Activated gamma-delta T cell treated with Interleukin-2 at 50 U/mL for 16 hours (primary cell): ENCODE results near the gene GSC2.

ENCODE experiments used
- DNase-seq: peaks from one replicate; pipeline ENCODE4 v3.0.0-alpha.2; 2020

Gene GSC2

DNA sequence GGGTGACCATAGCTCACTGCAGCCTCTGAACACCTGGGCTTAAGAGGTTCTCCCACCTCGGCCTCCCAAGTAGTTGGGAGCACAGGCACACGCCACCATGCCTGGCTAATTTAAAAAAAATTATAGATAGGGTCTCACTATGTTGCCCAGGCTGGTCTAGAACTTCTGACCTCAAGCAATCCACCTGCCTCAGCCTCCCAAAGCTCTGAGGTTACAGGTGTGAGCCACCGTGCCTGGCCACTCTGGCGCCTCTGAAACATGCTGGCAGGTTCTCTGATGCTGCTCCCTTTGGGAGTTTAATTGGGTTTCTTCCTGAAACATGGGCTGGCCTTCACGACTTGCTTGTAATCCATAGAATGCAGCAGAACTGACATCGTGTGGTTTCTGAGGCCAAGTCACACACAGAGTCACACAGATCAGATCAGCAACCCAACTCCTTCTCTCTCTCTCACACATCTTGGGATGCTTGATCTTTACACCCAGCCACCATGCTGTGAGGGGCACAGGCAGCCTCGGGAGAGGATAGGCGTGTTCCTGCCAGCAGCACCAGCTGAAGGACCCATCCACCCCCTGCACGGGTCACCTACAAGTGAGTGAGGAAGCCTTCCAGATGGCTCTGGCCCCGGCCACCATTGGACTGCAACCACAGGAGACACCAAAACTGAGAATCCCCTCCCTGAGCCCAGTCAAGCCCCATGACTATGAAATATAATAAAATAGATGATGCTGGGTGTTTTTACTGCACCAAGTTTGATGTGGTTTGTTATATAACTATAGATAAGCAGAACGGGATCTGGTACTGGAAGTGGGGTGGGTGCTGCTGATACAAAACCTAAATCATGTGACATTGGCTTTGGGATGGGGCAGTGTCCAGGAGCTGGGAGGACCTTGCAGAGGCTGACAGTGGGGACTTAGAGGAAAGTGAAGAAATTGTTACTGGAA is 3.1 kb upstream of the GSC2 start:
- no peak for DNase-seq

DNA sequence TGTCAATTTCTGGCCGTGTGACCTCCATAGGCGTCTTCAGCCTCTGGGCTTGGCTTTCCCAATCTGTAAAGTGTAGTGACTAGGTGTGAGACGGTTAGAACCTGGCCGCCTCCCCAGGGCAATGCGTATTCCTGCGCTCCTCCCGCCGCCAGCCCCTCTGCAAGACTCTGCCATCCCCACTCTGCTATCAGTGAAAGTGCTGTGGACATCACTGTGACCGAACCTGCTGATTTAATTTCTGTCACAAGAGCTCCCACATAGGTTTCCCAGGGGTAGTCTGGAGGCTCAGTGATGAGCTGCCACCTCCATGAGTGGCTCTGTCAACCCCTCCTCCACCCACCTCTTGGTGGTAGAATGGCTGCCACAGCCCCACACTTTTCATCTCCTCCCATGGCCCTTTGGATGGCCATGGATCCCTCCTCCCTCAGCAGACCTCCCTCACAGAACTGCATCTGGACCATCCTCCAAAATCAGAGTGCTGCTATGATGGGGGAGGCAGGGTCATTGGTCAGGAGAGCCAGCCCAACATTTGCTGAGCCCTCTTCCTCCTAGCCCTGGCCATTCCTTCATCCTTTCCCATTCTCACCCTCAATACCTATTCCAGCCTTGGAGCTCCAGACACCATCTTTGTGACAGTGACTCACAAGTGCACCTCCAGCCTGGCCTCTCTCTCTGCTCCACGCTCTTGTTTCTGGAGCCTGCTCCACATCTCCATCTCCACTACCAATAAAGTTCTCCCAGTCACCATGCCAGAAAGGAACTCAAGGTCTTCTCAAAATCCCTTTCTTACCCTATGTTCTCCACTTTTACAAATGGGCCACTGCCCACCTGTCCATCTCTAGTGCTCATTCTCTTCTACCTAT is 1.5 kb upstream of the GSC2 start:
- DNase-seq, result no peak

DNA sequence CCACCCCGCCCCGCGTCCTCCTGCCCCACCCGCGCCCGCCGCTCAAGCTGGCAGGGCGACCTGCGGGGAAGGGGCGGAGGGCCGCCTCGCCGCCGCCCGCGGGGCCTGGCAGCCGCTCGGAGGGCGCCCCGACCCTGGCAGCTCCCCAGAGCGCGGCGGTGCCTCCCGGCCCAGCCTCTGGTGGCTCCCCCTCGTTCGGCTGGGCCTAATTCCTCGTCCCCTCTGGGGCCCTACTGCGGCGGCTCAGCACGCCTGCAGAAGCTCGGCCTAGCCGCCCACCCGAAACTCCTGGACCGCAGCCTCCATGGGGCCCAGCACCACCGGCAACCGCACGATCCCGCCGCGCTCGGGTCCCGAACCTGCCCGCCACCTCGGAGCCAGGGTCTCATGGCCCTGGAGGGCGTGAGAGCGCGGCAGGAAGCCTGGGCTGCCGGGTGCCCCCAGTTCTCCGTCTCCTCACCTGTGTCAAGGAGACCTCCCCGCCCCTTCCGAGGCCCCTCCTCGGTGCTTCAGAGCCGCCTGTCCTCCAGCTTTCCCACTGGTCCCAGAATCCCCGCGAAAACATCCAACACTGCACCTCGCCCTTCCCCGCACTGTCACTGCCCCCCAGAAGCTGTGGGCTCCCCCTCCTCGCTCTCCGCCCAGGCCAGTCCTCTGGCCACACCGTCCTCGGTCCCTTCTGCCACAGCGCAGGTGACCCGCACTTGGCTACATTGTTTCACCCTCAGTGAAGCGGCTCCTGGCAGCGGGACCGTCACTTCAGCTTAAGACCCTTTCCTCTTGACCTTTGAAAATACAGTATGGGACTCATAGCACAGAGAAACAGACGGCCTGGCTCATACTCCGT is 613 bp upstream of the GSC2 start:
- no peak for DNase-seq

DNA sequence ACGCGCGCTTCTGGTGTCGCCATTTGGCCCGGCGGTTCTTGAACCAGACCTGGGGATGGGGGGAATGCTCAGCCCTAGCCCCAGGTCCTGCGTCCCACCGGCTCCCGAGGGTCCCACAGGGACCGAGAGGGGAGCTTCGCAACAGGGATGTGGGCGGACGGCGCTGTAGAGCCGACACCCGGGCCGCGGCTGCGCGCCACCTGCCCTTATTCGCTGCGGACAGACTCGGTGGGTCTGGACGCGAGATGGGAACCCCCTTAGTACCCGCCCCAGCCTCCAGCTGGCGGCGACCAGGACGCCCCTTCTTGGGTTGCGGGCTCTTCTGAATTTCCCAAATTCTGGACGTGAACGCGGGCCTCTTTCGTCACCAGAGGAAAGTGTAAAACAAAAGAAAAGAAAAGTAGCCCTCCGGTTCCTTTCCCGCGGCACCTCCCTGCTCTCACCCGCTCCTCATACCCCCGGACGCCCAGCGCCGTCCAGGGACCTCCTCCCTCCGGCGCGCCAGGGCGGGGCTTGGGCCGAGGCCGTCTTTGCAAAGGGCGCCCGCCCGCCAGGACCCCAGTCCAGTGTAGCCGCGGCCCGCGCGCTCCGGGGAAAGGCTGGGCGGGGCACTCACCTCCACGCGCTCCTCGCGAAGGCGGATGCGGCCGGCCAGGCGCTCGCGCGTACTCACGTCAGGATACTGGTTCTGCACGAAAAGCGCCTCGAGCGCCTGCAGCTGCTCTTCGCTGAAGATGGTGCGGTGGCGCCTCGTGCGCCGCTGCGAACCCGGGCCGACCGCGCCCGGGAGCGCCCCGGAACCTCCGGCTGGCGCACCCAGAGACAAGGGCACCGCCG is 827 bp downstream of the GSC2 start:
- DNase-seq, result no peak

DNA sequence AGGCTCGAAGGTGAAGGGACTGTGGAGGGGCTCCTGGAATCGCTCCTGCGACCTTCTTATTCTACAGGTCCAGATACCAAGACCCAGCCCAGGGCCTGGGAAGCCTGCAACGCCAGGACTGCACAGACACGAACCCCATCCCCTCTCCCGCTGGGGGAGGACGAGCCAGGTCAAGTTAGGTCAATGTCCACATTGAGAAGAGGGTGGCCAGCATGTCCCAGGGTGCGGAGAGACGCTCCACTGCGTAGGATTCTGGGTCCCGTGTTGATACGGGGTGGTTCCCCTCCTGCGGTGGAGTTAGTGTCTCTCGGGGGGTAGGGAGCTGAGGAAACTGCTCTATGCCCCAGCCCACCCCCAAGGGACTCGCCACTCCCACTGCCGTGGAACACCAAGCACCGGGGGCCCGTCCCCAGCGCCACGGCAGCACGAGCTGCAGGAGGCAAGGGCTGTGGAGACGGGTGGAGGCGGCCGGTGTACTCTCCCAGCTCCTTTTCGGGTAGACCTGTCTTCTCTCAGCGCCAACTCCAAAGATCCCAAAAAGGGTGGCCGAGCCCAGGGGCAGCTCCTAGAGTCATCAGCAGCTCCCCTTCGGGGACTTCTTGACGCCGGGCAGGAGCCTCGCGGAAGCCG is 1.6 kb downstream of the GSC2 start:
- no peak for DNase-seq

DNA sequence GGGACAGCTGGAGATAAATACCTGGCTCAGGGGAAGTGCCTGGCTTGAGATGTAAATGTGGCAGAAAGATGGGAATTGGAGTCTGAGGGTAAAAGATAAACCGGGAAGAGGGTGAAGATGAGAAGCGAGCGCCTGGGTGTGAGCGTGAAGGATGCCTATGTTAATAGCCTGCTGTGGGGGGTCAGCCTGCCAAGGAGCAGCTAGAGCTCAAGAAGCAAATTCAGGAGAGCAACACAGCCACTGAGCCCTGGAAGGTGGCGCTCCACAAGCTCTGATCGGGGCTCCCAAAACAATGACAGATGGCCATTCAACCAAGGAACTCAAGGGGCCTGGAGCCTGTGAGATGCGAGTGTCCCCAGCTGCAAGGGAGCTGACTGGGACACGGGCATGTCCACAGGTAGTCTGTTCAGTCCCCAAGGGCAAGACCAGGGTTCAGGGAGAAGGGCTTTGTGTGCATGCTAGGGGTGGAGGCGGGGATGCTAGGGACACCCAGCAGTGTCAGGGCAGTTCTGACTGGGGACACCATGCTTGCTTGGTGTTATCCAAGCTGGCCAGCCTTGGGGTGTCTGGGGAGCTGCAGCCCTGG is 2.8 kb downstream of the GSC2 start:
- no peak for DNase-seq

DNA sequence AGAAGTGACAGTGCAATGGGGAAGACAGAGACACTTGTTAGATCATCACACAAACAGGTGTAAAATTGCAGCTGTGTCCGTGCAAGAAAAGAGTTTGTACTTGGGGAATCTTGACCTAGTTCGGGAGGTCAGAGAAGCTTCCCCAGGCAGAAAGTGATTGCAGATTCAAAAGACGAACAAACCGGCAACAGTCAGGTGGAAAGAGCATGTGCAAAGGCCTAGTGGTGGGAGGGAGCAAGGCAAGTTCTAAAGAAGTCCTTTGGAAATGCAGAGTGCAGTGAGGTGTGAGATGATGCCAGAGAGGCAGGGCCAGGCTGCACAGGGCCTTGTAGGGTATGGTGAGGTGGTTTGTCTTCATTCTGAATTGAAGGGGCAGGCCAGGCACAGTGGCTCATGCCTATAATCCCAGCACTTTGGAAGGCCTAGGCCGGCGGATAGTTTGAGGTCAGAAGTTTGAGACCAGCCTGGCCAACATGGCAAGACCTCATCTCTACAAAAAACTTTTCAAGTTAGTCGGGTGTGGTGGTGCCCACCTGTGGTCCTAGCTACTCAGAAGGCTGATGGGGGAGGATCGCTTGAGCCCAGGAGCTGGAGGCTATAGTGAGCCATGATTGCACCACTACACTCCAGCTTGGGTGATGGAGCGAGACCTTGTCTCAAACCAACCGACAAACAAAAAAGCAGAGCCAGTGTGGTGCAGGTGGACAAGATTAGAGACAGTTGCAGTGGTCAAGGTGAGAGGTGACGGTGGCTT is 3.7 kb downstream of the GSC2 start:
- DNase-seq, result no peak

DNA sequence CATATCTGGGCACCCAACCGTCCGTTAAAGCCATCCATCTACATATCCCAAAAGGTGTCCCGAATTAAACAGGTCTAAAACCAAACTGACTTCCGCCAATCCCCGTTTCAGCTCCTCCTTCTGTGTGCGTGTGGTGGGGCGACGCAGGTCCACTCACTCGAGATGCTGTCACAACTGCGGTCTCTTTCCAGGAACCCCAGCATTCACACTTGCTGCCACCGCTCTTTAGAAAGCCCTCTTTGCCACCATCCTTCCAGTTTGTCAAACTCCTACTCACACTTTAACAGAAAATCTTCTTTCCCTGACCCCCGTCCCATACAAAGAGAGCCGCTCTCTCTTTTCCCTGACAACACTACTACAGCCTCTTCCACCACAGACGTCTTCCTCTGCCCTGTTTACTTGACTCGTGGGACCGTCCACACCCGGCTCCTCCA is 6.1 kb downstream of the GSC2 start:
- peak; percentile 16 for DNase-seq

DNA sequence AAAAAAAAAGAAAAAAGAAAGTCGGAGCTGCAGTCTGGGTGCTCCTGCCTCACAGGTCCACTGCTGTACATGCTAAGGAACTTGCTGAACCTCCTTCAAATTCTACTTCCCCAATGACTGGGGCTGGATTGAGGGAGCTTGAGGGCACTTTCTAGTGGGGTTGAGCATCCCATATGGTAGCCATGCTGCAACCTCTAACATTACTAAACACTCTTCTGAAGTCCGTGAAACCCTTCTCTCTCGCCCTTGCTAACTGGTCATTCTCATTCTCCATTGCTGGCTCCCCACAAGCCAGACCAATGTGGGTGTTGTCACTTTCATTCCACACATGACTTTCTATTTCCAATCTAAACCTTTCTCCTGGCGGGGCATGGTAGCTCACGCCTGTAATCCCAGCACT is 6.9 kb downstream of the GSC2 start:
- DNase-seq, result no peak

DNA sequence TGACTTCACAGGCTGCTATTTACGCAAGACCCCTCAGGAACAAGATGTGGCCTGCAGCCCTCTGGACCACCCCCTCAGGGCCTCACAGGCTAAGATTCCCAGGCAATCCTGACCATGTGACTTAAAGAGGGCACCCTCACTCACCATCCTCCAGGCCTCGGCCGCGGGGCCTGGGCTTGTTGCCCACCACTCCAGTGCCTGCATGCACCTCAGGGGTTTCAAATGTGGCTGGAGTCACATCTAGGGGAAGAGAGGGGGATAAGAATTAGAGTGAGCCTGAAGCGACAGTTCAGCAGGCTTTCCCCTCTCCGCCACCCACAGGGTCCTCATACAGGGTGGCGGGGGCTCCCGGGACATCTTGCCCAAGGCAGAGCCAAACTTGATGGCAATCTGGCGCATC is 7.7 kb downstream of the GSC2 start:
- no peak for DNase-seq

DNA sequence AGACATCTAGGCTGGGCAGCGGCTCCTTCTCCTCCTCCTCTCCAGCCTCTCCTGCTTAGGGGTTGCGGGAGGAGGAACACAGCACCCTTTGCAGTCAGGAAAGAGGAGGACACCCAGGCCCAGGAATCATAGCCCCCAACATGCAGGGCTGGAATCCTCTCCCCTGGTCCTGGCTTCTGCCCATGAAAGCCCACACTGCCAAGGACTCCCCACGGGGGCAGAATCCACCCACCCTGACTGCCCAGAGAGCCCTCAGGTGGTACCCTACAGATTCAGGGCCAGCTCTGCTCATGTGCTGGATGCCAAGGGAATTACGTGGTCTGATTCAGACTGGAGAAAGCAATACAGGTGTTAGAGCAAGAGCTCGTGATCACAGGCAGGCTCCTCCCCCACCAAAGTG is 10.1 kb downstream of the GSC2 start:
- no peak for DNase-seq

DNA sequence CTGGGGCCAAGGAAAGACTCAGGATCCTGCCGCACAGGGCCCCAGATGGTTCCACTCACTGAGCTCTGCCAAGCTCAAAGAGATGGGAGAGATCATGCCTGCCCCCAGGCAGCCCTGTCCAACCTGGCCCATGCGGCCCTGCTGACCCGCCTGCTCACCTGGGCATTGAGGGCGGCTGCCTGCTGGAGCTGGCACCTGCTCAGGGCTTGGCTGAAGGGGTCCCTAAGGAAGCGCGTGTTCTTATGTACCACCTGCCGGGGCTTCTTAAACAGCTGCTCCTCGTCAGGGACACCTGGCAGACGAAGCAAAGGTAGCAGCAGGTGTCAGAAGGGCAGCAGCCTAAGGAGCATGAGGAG is 11.1 kb downstream of the GSC2 start:
- DNase-seq, result no peak

DNA sequence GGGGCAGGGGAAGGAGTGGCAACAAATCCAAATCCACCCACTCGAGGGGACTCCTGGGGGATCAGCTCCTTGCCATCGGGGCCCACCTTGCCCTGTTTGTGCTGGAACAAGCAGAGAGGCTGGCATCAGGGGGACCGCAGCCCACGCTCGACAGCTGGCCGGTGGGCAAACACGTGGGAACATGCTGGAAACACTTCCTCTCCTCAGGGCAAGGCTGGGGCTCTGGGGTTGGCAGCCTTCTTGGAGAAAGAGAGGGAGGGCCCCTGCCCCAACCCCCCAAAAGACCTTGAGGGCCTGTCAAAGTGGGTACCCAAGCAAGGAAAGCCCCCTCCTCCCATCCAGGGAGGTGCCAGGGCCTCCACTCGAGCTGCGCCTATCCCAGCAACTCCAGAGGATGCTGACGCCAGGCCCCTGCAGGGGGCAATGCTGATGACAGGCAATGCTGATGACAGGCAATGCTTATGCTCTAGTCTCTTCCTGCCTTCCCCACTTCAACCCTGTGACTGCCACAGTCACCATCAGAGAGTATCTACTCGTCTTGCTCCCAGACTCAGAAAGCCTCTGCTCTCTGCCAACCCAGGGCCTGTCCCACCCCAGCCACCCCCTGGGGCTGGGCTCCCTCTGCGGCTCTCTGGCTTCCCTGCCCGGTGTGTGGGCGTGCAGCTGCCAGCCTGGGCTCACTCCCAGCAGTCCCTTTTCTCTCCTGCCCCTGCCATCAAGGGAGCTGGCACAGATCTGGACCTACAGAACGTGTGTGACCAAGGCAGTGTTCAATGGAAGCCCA is 11.7 kb downstream of the GSC2 start:
- no peak for DNase-seq

DNA sequence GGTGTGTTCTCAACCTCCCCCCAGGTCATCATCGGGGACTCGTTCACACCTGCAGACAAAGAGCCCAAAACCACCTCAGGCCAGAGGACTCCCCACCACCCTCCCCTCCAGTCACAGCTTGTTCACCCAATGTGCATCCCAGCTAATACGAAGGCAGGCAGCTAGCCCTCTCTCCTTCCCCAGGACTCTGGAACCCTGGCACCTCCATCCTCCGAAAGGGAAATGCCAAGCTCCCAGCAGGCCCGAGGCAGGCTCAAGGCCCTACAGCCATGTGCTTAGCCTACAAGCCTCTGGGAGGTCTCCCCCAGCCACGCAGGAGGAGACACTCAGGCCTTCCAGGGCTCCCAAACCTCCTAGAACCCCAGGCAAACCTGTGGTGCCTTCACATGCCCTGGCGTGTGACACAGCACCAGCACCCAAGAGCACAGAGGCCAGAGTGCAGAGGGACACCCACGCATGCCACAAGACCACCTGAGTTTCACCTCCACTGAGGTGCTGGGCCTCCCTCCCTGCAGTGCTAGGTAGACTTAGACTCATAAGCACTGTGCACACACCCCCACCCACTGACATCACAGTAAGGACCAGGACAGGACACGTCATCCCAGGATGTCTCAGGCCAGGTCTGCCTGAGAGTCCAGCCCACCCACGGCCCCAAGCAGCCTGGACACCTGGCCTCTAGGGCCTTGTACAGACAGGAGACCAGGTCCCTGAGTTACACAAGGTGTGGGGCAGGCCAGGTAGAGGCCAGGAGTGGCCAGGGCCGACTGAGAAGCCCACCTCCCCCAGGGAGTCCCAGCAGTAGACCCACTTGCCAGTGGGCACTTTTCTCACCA is 12.5 kb downstream of the GSC2 start:
- no peak for DNase-seq

DNA sequence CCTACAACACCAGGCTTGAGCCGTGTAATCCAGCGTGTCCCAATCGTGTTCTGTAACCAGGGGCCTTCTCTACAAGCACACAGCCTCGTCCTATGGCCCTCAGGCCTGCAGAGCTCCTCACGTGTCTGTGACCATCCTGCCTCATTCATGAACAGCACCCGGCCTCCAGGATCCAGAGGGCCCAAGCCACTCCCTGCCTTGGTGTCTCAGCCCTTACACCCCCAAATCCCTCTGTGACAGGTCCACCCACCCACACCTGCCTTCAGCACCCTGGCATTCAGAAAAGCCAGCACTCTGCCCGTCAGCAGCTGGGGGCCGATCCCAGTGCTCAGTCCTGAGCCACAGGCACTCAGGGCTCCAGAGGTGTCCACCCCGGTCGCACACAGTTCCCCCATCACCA is 13.2 kb downstream of the GSC2 start:
- DNase-seq, result no peak

DNA sequence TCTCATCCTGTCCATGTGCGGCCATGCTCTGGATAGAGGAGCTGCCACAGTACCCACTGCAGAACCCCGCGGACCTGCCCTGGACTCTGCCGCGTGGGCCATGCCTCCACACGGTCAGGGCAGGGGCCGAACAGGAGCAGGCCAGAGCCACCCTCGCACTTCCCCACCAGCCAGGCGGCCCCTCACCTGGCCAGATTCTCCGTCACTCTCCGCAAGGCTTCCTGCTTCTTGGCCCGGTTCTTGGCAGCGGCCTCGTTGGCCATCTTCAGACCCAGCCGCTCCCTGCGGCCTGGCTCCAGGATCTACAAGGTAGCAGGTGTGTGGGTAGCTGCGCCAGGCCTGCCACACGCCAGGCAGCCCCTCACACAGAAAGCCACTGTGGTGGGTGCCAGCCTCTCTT is 15.2 kb downstream of the GSC2 start:
- no peak for DNase-seq

DNA sequence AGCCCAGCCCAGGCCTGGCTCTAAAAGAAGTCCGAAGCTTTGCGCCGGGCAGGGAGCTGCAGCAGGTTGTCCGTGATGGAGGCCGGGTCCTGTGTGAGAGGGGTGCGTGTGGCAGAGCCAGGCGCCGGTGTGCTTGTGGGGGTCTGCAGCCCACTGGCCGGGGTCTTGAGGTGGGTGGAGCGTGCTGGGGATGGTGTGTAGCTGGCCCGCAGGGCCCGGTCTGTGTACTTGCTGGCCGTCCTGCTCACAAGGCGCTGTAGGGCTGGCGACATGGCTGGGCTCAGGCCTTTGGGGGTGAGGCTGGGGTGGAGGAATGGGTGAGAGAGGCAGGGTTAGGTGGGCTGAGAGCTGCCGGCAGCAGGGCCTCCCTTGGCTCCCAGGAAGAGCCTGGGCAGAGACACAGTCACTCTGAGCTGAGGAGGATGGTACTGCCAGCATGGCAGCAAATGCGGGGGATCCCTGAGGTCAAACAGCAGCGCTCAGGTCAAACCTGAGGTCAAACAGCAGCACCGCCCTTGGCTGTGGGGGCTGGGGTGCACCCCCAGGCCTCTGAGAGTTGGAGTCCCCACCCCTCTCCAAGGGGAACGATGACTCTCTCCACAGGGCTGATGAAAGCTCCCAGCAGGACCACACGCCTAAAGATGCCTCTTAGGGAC is 15.8 kb downstream of the GSC2 start:
- DNase-seq, result no peak

DNA sequence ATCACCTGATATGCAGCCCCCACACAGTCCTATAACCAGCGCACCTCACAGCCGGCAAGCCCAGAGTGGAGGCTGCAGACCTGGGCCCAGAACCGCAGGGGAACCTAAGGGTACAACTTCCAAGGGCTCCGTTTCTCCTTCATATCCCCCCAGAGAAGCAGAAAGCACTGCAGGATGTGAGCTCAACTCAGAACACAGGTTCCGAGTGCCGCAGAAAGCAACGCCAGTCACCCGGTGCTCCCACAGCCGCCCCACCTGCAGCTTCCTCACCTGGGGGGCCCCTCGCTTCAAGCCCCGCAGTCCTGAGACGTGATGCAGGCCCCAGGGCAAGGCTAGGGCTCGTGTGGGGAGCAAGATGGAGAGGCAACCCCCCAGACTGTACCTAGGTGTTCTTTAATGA is 16.5 kb downstream of the GSC2 start:
- no peak for DNase-seq
